Measurements from ENCODE around the gene LTBP1. TPM values are rescaled to one million over a fixed set of nuclear protein-coding genes. Genes with fewer than 3 reads are reported as not detected.

Gene LTBP1
- total RNA-seq, 1 donor from 2014 or later = 29.7 TPM

DNA sequence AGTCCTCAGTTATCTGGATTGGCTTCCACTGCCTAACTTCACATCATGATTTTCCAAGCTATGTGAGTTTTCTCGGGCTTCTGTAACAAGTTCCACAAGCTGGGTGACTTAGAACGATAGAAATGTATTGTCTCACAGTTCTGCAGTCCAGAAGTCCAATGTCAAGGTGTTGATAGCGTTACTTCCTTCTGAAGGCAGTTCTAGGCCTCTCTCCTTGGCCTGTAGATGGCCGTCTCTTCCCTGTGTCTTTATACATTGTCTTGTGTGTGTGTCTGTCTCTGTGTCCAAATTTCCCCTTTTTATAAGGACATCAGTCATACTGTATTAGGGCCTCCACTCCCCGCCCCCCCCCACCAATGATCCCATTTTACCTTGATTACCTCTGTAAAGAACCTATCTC lies 7.5 kb downstream of the LTBP1 start:
- TF ChIP-seq, protein P1, sequence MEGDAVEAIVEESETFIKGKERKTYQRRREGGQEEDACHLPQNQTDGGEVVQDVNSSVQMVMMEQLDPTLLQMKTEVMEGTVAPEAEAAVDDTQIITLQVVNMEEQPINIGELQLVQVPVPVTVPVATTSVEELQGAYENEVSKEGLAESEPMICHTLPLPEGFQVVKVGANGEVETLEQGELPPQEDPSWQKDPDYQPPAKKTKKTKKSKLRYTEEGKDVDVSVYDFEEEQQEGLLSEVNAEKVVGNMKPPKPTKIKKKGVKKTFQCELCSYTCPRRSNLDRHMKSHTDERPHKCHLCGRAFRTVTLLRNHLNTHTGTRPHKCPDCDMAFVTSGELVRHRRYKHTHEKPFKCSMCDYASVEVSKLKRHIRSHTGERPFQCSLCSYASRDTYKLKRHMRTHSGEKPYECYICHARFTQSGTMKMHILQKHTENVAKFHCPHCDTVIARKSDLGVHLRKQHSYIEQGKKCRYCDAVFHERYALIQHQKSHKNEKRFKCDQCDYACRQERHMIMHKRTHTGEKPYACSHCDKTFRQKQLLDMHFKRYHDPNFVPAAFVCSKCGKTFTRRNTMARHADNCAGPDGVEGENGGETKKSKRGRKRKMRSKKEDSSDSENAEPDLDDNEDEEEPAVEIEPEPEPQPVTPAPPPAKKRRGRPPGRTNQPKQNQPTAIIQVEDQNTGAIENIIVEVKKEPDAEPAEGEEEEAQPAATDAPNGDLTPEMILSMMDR (IDR thresholded peaks at IDR 0.05; ENCODE audit: insufficient read depth, low read depth, low read length) = no peak
- no peak for TF ChIP-seq EZH2 (IDR thresholded peaks at IDR 0.05; ENCODE audit: insufficient read depth, low read length)
- H3K79me2 ChIP-seq (ENCODE audit: insufficient read depth, low read length) = no peaks in the 10 kb centered on the region
- no peak overlapping the region for H2AFZ ChIP-seq (ENCODE audit: low read depth, low read length)
- H3K4me3 ChIP-seq (ENCODE audit: insufficient read depth, low read depth, low read length) = no peak overlapping the region
- no peak overlapping the region for H3K4me3 Mint-ChIP-seq (ENCODE audit: unreplicated experiment)
- no peak overlapping the region for H3K27ac ChIP-seq (ENCODE audit: low read depth, low read length)
- no peak overlapping the region for H3K4me2 ChIP-seq (ENCODE audit: low read length)
- H3K9me3 ChIP-seq (ENCODE audit: insufficient read depth, low read depth, low read length) = no peaks in the 10 kb centered on the region
- no peak for DNase-seq (ENCODE audit: low read depth)
- H3K36me3 Mint-ChIP-seq (ENCODE audit: low read depth, unreplicated experiment) = peaks cover 4% of the 10 kb centered on the region
- H3K27me3 ChIP-seq (ENCODE audit: insufficient read depth, low read length) = no peaks in the 10 kb centered on the region
- no peak overlapping the region for H3K27ac Mint-ChIP-seq (ENCODE audit: unreplicated experiment)
- FAIRE-seq = no peak
- H3K4me1 Mint-ChIP-seq (ENCODE audit: low read depth, unreplicated experiment) = no peaks in the 10 kb centered on the region
- H3K36me3 ChIP-seq (ENCODE audit: insufficient read depth, low read length) = no peaks in the 10 kb centered on the region
- H3K4me1 ChIP-seq (ENCODE audit: insufficient read depth, low read length) = no peaks in the 10 kb centered on the region
- H3K9ac ChIP-seq (ENCODE audit: low read length) = no peak overlapping the region
- no peaks in the 10 kb centered on the region for H3K9me3 Mint-ChIP-seq (ENCODE audit: unreplicated experiment)
- H3K27me3 Mint-ChIP-seq (ENCODE audit: low read depth, unreplicated experiment) = no peaks in the 10 kb centered on the region
- H4K20me1 ChIP-seq (ENCODE audit: insufficient read depth, low read length) = no peaks in the 10 kb centered on the region

DNA sequence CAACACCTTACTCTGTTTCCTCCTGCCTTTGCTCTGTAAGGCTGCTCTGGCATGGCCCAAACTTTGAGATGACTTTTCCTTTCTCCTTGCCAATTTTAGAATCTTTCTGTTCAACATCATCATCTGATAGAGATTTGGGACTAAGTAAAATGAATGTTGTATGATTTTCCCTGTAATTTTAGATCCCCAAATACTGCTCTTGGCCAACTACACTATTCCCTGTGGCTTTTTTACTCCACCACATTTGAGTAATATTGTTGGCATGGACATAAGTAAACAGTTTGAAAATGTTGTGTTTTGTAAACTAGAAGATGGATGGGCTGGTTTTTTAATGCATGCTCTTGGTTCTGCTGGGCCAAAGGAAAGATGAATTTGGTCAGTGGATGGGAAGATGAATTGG lies 12.1 kb downstream of the LTBP1 start:
- Histone ChIP-seq H3K27ac (ENCODE audit: low read depth, low read length) (no peak overlapping the region), H3K9me3 (ENCODE audit: insufficient read depth, low read depth, low read length) (no peaks in the 10 kb centered on the region), H3K36me3 (ENCODE audit: insufficient read depth, low read length) (no peaks in the 10 kb centered on the region), H3K4me1 (ENCODE audit: insufficient read depth, low read length) (no peaks in the 10 kb centered on the region), H3K27me3 (ENCODE audit: insufficient read depth, low read length) (no peaks in the 10 kb centered on the region), H3K4me2 (ENCODE audit: low read length) (no peak overlapping the region), H3K4me3 (ENCODE audit: insufficient read depth, low read depth, low read length) (no peak overlapping the region), H2AFZ (ENCODE audit: low read depth, low read length) (no peak overlapping the region), H4K20me1 (ENCODE audit: insufficient read depth, low read length) (no peaks in the 10 kb centered on the region), H3K9ac (ENCODE audit: low read length) (no peak overlapping the region), H3K79me2 (ENCODE audit: insufficient read depth, low read length) (no peaks in the 10 kb centered on the region)
- H3K27me3 Mint-ChIP-seq (ENCODE audit: low read depth, unreplicated experiment) = no peaks in the 10 kb centered on the region
- FAIRE-seq (no peak), DNase-seq (ENCODE audit: low read depth) (no peak)
- no peak overlapping the region for H3K4me3 Mint-ChIP-seq (ENCODE audit: unreplicated experiment)
- no peak overlapping the region for H3K27ac Mint-ChIP-seq (ENCODE audit: unreplicated experiment)
- no peaks in the 10 kb centered on the region for H3K36me3 Mint-ChIP-seq (ENCODE audit: low read depth, unreplicated experiment)
- TF ChIP-seq EZH2 (IDR thresholded peaks at IDR 0.05; ENCODE audit: insufficient read depth, low read length) = no peak
- TF ChIP-seq, protein P1 (IDR thresholded peaks at IDR 0.05; ENCODE audit: insufficient read depth, low read depth, low read length) = no peak
- no peaks in the 10 kb centered on the region for H3K9me3 Mint-ChIP-seq (ENCODE audit: unreplicated experiment)
- H3K4me1 Mint-ChIP-seq (ENCODE audit: low read depth, unreplicated experiment) = no peaks in the 10 kb centered on the region

DNA sequence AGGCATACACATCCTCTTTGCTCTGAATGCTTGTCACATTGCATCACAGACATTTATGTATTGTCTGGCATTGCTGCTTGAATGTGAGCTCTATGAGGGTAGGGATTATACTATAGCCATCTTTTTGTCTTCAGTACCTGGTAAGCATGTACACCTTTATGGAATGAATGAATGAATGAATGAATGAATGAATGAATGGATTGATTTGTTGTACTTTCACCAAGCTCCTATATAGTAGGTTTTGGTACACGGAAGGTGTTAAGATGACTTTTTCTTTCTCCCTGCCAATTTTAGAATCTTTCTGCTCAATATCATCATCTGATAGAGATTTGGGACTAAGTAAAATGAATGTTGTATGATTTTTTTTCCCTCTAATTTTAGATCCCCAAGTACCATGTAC lies 13.5 kb downstream of the LTBP1 start:
- TF ChIP-seq, protein P1 (IDR thresholded peaks at IDR 0.05; ENCODE audit: insufficient read depth, low read depth, low read length) = no peak
- no peak overlapping the region for H2AFZ ChIP-seq (ENCODE audit: low read depth, low read length)
- Mint-ChIP-seq H3K36me3 (ENCODE audit: low read depth, unreplicated experiment) (no peaks in the 10 kb centered on the region), H3K4me3 (ENCODE audit: unreplicated experiment) (no peak overlapping the region), H3K9me3 (ENCODE audit: unreplicated experiment) (no peaks in the 10 kb centered on the region), H3K4me1 (ENCODE audit: low read depth, unreplicated experiment) (peaks cover 3% of the 10 kb centered on the region), H3K27ac (ENCODE audit: unreplicated experiment) (no peak overlapping the region), H3K27me3 (ENCODE audit: low read depth, unreplicated experiment) (no peaks in the 10 kb centered on the region)
- H3K27me3 ChIP-seq (ENCODE audit: insufficient read depth, low read length) = no peaks in the 10 kb centered on the region
- DNase-seq (ENCODE audit: low read depth) = no peak
- no peaks in the 10 kb centered on the region for H3K4me1 ChIP-seq (ENCODE audit: insufficient read depth, low read length)
- H3K79me2 ChIP-seq (ENCODE audit: insufficient read depth, low read length) = no peaks in the 10 kb centered on the region
- no peak for FAIRE-seq
- H3K9me3 ChIP-seq (ENCODE audit: insufficient read depth, low read depth, low read length) = no peaks in the 10 kb centered on the region
- no peak overlapping the region for H3K4me3 ChIP-seq (ENCODE audit: insufficient read depth, low read depth, low read length)
- no peak overlapping the region for H3K4me2 ChIP-seq (ENCODE audit: low read length)
- no peak overlapping the region for H3K9ac ChIP-seq (ENCODE audit: low read length)
- no peaks in the 10 kb centered on the region for H3K36me3 ChIP-seq (ENCODE audit: insufficient read depth, low read length)
- H4K20me1 ChIP-seq (ENCODE audit: insufficient read depth, low read length) = no peaks in the 10 kb centered on the region
- no peak overlapping the region for H3K27ac ChIP-seq (ENCODE audit: low read depth, low read length)

All from astrocyte (in vitro differentiated cells and primary cell).